Measurements from ENCODE around the gene ABCA2. TPM values are rescaled to one million over a fixed set of nuclear protein-coding genes. Genes with fewer than 3 reads are reported as not detected.
"Not testable (repeated sequence)": the region's sequence is repeated elsewhere in the genome, so short reads cannot be mapped to it uniquely, and the experiment has no call there.

The ABCA2 gene
- total RNA-seq, 2 experiments from 2014 or later, result 4.2 to 4.9 TPM

GRCh38 chr9:137009938-137010732 is 17.9 kb downstream of the ABCA2 start:
- Mint-ChIP-seq H3K4me3 (no peak overlapping the region), H3K36me3 (no peaks in the 10 kb centered on the region), H3K27ac (no peak overlapping the region), H3K9me3 (no peaks in the 10 kb centered on the region), H3K4me1 (peaks cover 9% of the 10 kb centered on the region), H3K27me3 (no peaks in the 10 kb centered on the region)
- DNase-seq, result no peak

- no peaks in the 10 kb centered on the region for H3K9me3 Mint-ChIP-seq
- H3K27me3 Mint-ChIP-seq, result no peaks in the 10 kb centered on the region
These were observed 18.8 kb downstream of the ABCA2 start for GRCh38 chr9:137009217-137009616.

GRCh38 chr9:137008312-137008711 is 19.7 kb downstream of the ABCA2 start:
- no peak for DNase-seq
- Mint-ChIP-seq H3K4me1 (peaks cover 9% of the 10 kb centered on the region), H3K27me3 (no peaks in the 10 kb centered on the region), H3K9me3 (no peaks in the 10 kb centered on the region), H3K4me3 (no peak overlapping the region), H3K36me3 (no peaks in the 10 kb centered on the region), H3K27ac (no peak overlapping the region)

More at GRCh38 chr9:137009217-137009616, 18.8 kb downstream of the ABCA2 start:
- Mint-ChIP-seq H3K4me3 (no peak overlapping the region), H3K4me1 (peaks cover 9% of the 10 kb centered on the region), H3K36me3 (no peaks in the 10 kb centered on the region), H3K27ac (no peak overlapping the region)
- DNase-seq, result no peak

GRCh38 chr9:137007816-137008270 is 20.2 kb downstream of the ABCA2 start:
- no peak for DNase-seq
- Mint-ChIP-seq H3K27me3 (no peaks in the 10 kb centered on the region), H3K27ac (no peak overlapping the region), H3K4me3 (no peak overlapping the region), H3K4me1 (peaks cover 9% of the 10 kb centered on the region), H3K36me3 (no peaks in the 10 kb centered on the region), H3K9me3 (no peaks in the 10 kb centered on the region)

- H3K4me1 Mint-ChIP-seq, result peaks cover 9% of the 10 kb centered on the region
- H3K27ac Mint-ChIP-seq, result no peak overlapping the region
These were observed 20.8 kb downstream of the ABCA2 start for GRCh38 chr9:137007108-137007815.

GRCh38 chr9:137006116-137007003 is 21.7 kb downstream of the ABCA2 start:
- Mint-ChIP-seq H3K27me3 (no peaks in the 10 kb centered on the region), H3K36me3 (no peaks in the 10 kb centered on the region), H3K9me3 (no peaks in the 10 kb centered on the region), H3K4me3 (no peak overlapping the region), H3K4me1 (peaks cover 9% of the 10 kb centered on the region), H3K27ac (no peak overlapping the region)
- no peak for DNase-seq

More at GRCh38 chr9:137007108-137007815, 20.8 kb downstream of the ABCA2 start:
- H3K27me3 Mint-ChIP-seq, result no peaks in the 10 kb centered on the region
- H3K4me3 Mint-ChIP-seq, result no peak overlapping the region
- H3K9me3 Mint-ChIP-seq, result no peaks in the 10 kb centered on the region
- H3K36me3 Mint-ChIP-seq, result no peaks in the 10 kb centered on the region
- DNase-seq, result no peak

- H3K9me3 Mint-ChIP-seq, H3K36me3 Mint-ChIP-seq, H3K27me3 Mint-ChIP-seq, DNase-seq, H3K4me3 Mint-ChIP-seq, H3K27ac Mint-ChIP-seq: not testable (repeated sequence)
- H3K4me1 Mint-ChIP-seq, result peaks cover 22% of the 10 kb centered on the region
These were observed 23.8 kb downstream of the ABCA2 start for GRCh38 chr9:137004285-137004684.

- Mint-ChIP-seq H3K4me1 (peaks cover 32% of the 10 kb centered on the region), H3K4me3 (no peak overlapping the region), H3K27me3 (no peaks in the 10 kb centered on the region), H3K27ac (no peak overlapping the region), H3K36me3 (no peaks in the 10 kb centered on the region), H3K9me3 (no peaks in the 10 kb centered on the region)
- DNase-seq, result no peak
These were observed 25.4 kb downstream of the ABCA2 start for GRCh38 chr9:137002646-137003041.

GRCh38 chr9:137001857-137002645 is 26.0 kb downstream of the ABCA2 start:
- no peaks in the 10 kb centered on the region for H3K9me3 Mint-ChIP-seq
- DNase-seq, result no peak
- no peaks in the 10 kb centered on the region for H3K36me3 Mint-ChIP-seq
- no peak overlapping the region for H3K27ac Mint-ChIP-seq
- H3K27me3 Mint-ChIP-seq, result no peaks in the 10 kb centered on the region
- peaks cover 34% of the 10 kb centered on the region for H3K4me1 Mint-ChIP-seq
- no peak overlapping the region for H3K4me3 Mint-ChIP-seq

- H3K36me3 Mint-ChIP-seq, result peaks cover under 1% of the 10 kb centered on the region
- no peaks in the 10 kb centered on the region for H3K9me3 Mint-ChIP-seq
- H3K27me3 Mint-ChIP-seq, result no peaks in the 10 kb centered on the region
- H3K27ac Mint-ChIP-seq, result peak overlapping the region; percentile 51
- no peak overlapping the region for H3K4me3 Mint-ChIP-seq
- peaks cover 32% of the 10 kb centered on the region for H3K4me1 Mint-ChIP-seq
- peak; percentile 69 for DNase-seq
These were observed 27.7 kb downstream of the ABCA2 start for GRCh38 chr9:137000177-137000930.

GRCh38 chr9:136997830-136998234 is 30.2 kb downstream of the ABCA2 start:
- Mint-ChIP-seq H3K4me1 (peaks cover 42% of the 10 kb centered on the region), H3K9me3 (no peaks in the 10 kb centered on the region), H3K36me3 (peaks cover 6% of the 10 kb centered on the region), H3K27me3 (no peaks in the 10 kb centered on the region), H3K27ac (peak overlapping the region; percentile 34), H3K4me3 (peak overlapping the region; percentile 10)
- no peak for DNase-seq

- Mint-ChIP-seq H3K9me3 (no peaks in the 10 kb centered on the region), H3K4me3 (peak overlapping the region; percentile 10), H3K36me3 (peaks cover 6% of the 10 kb centered on the region), H3K27ac (peak overlapping the region; percentile 34), H3K4me1 (peaks cover 42% of the 10 kb centered on the region), H3K27me3 (no peaks in the 10 kb centered on the region)
- DNase-seq, result no peak
These were observed 30.7 kb downstream of the ABCA2 start for GRCh38 chr9:136997371-136997770.

GRCh38 chr9:136996361-136997292 is 31.4 kb downstream of the ABCA2 start, which contains the start of gene CLIC3:
Gene CLIC3 (minus strand): TSS chr9:136996568. CDS start chr9:136996543, 25 bp downstream.
- DNase-seq, result peak; percentile 47
- Mint-ChIP-seq H3K27ac (peak within 1 kb of the TSS; percentile 16), H3K27me3 (no peaks in the 10 kb centered on the region), H3K9me3 (no peaks in the 10 kb centered on the region), H3K4me3 (peak within 1 kb of the TSS; percentile 14), H3K4me1 (peaks cover 43% of the 10 kb centered on the region), H3K36me3 (peaks cover 6% of the 10 kb centered on the region)

Data from activated naive CD8-positive, alpha-beta T cell treated with anti-CD3 and anti-CD28 coated beads for 36 hours (primary cell).